Measurements from ENCODE around the gene HLA-DQA1. TPM values are rescaled to one million over a fixed set of nuclear protein-coding genes. Genes with fewer than 3 reads are reported as not detected.
"Not testable (repeated sequence)": the region's sequence is repeated elsewhere in the genome, so short reads cannot be mapped to it uniquely, and the experiment has no call there.

HLA-DQA1 gene
- total RNA-seq, 1 donor from 2014 or later, result 628 TPM

GRCh38 chr6:32666420-32667300, 29.5 kb downstream of the HLA-DQA1 start, which contains the start of gene HLA-DQB1:
Gene HLA-DQB1 (minus strand): TSS chr6:32666657. CDS start chr6:32666607, 50 bp downstream.
- H3K4me1 Mint-ChIP-seq, result peaks cover 65% of the 10 kb centered on the region
- ATAC-seq (ENCODE audit: low read depth) (peak; percentile 65), DNase-seq (no peak)
- intact Hi-C loops (cut with micrococcal nuclease), result loop anchor here (1.0 to 10.0 kb wide), 6 partner anchors 43 to 306 kb away; no protein-coding TSS in a partner anchor
- peaks cover 40% of the 10 kb centered on the region for H3K36me3 Mint-ChIP-seq (ENCODE audit: low read depth)
- peak within 1 kb of the TSS; percentile 90 for H3K4me3 Mint-ChIP-seq
- POLR2A ChIA-PET, result interaction anchor here (0.6 to 6.9 kb wide), 29 partner anchors 12 to 305 kb away, joined by 3 to 387 read pairs (median 7); partner anchors contain the start of genes HLA-DQA1, HLA-DRA, HLA-DRB5 and PSMB8
- peaks cover 2% of the 10 kb centered on the region for H3K9me3 Mint-ChIP-seq
- no peak for TF ChIP-seq CTCF (IDR thresholded peaks at IDR 0.05)
- peak within 1 kb of the TSS; percentile 94 for H3K27ac Mint-ChIP-seq
- CTCF ChIA-PET, result interaction anchor here (1.0 to 3.0 kb wide), 8 partner anchors 18 to 235 kb away, joined by 3 to 15 read pairs (median 6); partner anchors contain the start of gene HLA-DRA
- H3K27me3 Mint-ChIP-seq, result no peaks in the 10 kb centered on the region

- intact Hi-C loops (cut with micrococcal nuclease), result loop anchor here (1.0 to 10.0 kb wide), 8 partner anchors 17 to 304 kb away; partner anchors contain the start of gene HLA-DRA
- H3K27me3 Mint-ChIP-seq, result no peaks in the 10 kb centered on the region
- DNase-seq, result no peak
- peak overlapping the region; percentile 99 for H3K27ac Mint-ChIP-seq
- peaks cover 23% of the 10 kb centered on the region for H3K36me3 Mint-ChIP-seq (ENCODE audit: low read depth)
- ChIA-PET POLR2A (interaction anchor here (0.6 to 6.9 kb wide), 16 partner anchors 8 to 303 kb away, joined by 3 to 387 read pairs (median 5); partner anchors contain the start of genes HLA-DQA1, HLA-DRA, HLA-DRB5 and PSMB9), CTCF (interaction anchor here (0.7 to 2.5 kb wide), 5 partner anchors 17 to 280 kb away, joined by 3 to 15 read pairs (median 4); no protein-coding TSS in a partner anchor)
- H3K4me1 Mint-ChIP-seq, result peaks cover 51% of the 10 kb centered on the region
- H3K9me3 Mint-ChIP-seq, result peaks cover 2% of the 10 kb centered on the region
- peak; percentile 69 for ATAC-seq (ENCODE audit: low read depth)
- no peak for TF ChIP-seq CTCF (IDR thresholded peaks at IDR 0.05)
- H3K4me3 Mint-ChIP-seq, result peak overlapping the region; percentile 66
These were observed 31.1 kb downstream of the HLA-DQA1 start for GRCh38 chr6:32668226-32668747.

GRCh38 chr6:32669240-32669639, 32.0 kb downstream of the HLA-DQA1 start:
- Mint-ChIP-seq H3K9me3 (peaks cover 3% of the 10 kb centered on the region), H3K27me3 (no peaks in the 10 kb centered on the region), H3K4me1 (peaks cover 46% of the 10 kb centered on the region), H3K36me3 (ENCODE audit: low read depth) (peaks cover 18% of the 10 kb centered on the region), H3K27ac (peak overlapping the region; percentile 99), H3K4me3 (peak overlapping the region; percentile 66)
- ChIA-PET CTCF (interaction anchor here (1.2 kb wide), 1 partner anchor 116 kb away, joined by 3 read pairs; no protein-coding TSS in a partner anchor), POLR2A (interaction anchor here (0.6 to 6.9 kb wide), 10 partner anchors 13 to 233 kb away, joined by 3 to 387 read pairs (median 8); partner anchors contain the start of genes HLA-DQA1, HLA-DRA, PSMB9 and TAP1)
- ATAC-seq (ENCODE audit: low read depth) (no peak), DNase-seq (no peak)
- intact Hi-C loops (cut with micrococcal nuclease), result loop anchor here (2.0 to 10.0 kb wide), 5 partner anchors 32 to 303 kb away; no protein-coding TSS in a partner anchor
- TF ChIP-seq CTCF (IDR thresholded peaks at IDR 0.05), result no peak

GRCh38 chr6:32669893-32670292, 32.7 kb downstream of the HLA-DQA1 start:
- H3K9me3 Mint-ChIP-seq, result peaks cover 5% of the 10 kb centered on the region
- no peak overlapping the region for H3K4me3 Mint-ChIP-seq
- ChIA-PET CTCF (interaction anchor here (1.2 kb wide), 1 partner anchor 116 kb away, joined by 3 read pairs; no protein-coding TSS in a partner anchor), POLR2A (interaction anchor here (0.6 to 6.9 kb wide), 6 partner anchors 13 to 169 kb away, joined by 3 to 387 read pairs (median 8); partner anchors contain the start of genes HLA-DQA1 and TAP2)
- peaks cover 16% of the 10 kb centered on the region for H3K36me3 Mint-ChIP-seq (ENCODE audit: low read depth)
- intact Hi-C loops (cut with micrococcal nuclease), result loop anchor here (2.0 to 10.0 kb wide), 5 partner anchors 31 to 302 kb away; no protein-coding TSS in a partner anchor
- TF ChIP-seq CTCF (IDR thresholded peaks at IDR 0.05), result no peak
- peaks cover 46% of the 10 kb centered on the region for H3K4me1 Mint-ChIP-seq
- DNase-seq (no peak), ATAC-seq (ENCODE audit: low read depth) (no peak)
- no peaks in the 10 kb centered on the region for H3K27me3 Mint-ChIP-seq
- H3K27ac Mint-ChIP-seq, result peak overlapping the region; percentile 99

- H3K4me3 Mint-ChIP-seq; ATAC-seq (ENCODE audit: low read depth); H3K36me3 Mint-ChIP-seq (ENCODE audit: low read depth); H3K9me3 Mint-ChIP-seq; CTCF ChIA-PET; DNase-seq; POLR2A ChIA-PET; H3K27ac Mint-ChIP-seq; H3K27me3 Mint-ChIP-seq; intact Hi-C loops (cut with micrococcal nuclease): not testable (repeated sequence)
- peaks cover 42% of the 10 kb centered on the region for H3K4me1 Mint-ChIP-seq
These were observed 34.7 kb downstream of the HLA-DQA1 start for GRCh38 chr6:32671908-32672307.

- CTCF ChIA-PET; DNase-seq; H3K27ac Mint-ChIP-seq; H3K27me3 Mint-ChIP-seq; intact Hi-C loops (cut with micrococcal nuclease); POLR2A ChIA-PET; H3K36me3 Mint-ChIP-seq (ENCODE audit: low read depth); ATAC-seq (ENCODE audit: low read depth); H3K4me3 Mint-ChIP-seq; H3K9me3 Mint-ChIP-seq: not testable (repeated sequence)
- H3K4me1 Mint-ChIP-seq, result peaks cover 21% of the 10 kb centered on the region
These were observed 36.9 kb downstream of the HLA-DQA1 start for GRCh38 chr6:32674123-32674522.
